GOT3 (cell line): ENCODE measurements around the gene ENOSF1.
"Not testable (repeated sequence)": the region's sequence is repeated elsewhere in the genome, so short reads cannot be mapped to it uniquely, and the experiment has no call there.

Experiments
- DNase-seq: peaks from one replicate; lab custom pipeline; 2025; ENCODE audit warnings: mixed read lengths; lab: John Stamatoyannopoulos, UW

ENOSF1 gene

DNA sequence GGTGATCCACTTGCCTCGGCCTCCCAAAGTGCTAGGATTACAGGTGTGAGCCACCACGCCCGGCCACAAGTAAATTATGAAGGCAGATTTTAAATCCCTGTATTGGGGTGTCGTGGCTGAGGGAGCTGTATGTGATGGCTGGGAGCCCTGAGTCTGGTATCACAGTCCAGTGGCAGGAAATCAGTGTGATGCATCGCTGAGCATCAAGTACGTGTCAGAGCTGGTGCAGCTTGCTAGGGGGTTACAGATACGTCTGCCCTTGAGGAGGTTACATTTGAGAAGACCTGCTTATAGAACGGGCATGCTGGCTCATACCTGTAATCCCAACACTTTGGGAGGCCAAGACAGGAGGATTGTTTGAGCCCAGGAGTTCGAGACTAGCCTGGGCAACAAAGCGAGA is 4.3 kb downstream of the ENOSF1 start:
- no peak for DNase-seq

DNA sequence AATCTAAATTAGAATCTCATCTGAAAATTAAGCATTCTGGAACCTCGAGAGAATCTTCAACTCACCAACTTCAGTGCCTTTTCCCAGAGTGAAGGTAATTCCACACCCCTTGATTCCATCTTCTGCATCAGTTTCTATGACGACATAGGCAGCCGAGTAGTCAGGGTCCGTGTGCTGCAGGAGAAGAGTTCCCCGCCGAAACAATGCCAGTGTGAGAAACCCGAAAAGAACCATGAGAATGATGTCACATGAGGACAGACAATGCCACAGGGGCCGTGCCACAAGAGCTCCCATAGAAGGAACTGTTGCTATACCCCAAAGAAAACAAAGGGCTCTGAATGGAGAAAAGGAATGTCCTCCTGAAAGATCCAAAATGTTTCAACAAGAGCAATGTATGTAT is 6.0 kb downstream of the ENOSF1 start:
- DNase-seq: no peak

DNA sequence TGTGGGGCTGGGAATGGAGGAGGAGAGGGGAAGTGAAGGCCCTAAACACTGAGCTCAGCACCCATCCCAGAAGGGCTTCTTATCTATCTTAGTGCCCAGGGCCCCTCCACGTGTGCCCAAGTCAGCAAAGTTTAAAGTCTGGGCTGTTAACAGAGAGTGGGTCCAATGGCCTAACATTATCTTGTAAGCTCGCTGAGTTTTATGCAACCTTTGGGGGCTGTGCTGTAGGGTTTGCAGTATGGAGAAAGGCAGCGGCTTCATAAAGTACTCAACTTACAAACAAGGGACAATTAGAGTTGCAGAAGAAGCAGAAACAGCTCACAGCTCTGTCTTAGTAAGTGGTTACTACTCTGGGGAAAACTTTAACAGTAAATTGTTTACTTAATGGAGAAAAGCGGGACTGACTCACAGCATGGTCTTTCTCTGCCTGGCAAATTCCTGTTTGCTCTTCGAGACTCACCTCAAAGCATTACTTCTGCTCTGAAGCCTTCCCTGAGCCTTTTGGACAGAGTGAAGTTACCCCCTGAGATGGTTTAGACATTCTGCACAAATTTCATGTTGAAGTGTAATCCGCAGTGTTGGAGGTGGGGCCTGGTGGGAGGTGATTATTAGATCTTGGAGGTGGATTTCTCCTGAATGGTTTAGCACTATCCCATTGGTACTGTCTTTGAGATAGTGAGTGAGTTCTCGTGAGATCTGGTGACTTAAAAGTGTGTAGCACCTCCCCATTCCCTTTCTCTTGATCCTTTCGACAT is 9.0 kb downstream of the ENOSF1 start:
- DNase-seq: no peak

DNA sequence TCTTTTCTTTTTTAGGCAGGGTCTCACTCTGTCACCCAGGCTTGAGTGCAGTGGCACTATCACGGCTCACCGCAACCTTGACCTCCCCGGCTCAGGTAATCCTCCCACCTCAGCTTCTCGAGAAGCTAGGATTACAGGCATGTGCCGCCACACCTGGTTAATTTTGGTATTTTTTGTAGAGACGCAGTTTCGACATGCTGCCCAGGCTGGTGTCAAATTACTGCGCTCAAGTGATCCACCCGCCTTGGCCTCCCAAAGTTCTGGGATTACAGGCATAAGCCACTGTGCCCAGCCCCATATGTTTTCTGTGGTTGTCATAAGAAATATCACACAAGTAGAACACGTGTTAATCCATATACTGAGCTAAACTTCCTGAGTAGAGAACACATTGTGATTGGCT is 14.6 kb downstream of the ENOSF1 start:
- no peak for DNase-seq

DNA sequence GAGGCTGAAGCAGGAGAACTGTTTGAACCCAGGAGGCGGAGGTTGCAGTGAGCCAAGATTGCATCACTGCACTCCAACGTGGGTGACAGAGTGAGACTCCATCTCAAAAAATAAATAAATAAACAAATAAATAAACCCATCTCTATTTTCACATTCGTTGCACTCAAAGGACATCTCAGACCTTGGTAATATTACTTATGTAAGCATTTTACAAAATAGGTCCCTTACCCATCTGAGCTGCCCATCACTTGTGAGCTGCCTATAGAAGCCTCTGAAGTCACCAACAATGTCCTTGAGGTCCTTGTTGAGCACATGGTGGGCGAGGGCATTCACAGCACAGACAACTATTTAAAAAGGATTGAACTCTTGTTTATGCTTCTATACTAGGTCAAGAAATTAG is 15.4 kb downstream of the ENOSF1 start:
- no peak for DNase-seq

DNA sequence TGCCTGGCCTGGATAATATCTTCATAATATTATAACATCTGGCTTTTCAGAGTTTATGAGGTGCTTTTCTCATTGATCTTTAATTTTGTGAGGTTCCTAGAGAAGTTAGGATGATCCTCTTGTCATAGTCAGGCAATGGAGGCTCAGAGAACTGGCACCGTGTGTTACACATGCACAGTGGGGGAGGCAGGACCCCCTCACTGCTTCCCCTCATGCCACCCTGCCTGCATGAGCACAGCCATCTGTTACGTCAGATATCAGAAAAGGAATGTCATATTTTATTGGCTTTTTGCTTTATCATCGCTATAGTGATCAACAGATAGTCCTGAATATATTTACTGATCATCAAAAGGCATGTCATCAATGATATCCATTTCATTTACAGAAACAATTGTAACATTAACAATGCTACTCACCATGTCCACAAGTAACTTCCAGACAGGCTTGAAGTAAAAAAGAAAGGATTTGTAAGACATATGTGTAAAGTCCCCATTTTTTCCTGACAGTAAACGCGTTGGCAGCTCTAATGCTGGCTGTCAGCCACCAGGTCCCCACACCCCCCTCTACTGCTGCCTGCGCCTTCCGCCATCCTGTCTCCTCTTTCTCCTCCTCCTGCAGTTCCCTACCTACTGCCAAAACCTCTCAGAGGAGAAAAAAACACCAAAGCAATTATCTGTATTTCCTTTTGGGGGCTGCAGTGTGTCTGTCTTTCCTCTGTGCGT is 18.8 kb downstream of the ENOSF1 start:
- no peak for DNase-seq

DNA sequence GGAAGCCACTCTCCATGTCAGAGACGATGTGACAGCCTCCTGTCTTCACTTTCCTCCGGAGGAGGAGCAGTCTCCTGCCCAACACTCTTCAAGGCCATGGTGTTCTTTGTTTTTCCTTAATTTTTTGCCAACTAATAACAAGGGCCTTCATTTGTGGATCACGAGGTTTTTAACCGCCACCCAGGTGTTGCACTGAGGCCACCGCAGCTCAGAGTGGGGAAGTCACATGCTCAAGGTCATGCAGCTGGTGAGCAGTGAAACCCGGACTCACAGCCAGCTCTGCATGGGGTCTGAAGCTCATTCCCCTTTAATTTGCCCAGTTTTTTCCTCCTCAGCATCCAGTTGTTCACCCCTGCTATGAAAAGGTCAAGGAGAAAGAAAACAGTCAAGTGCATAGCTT is 19.6 kb downstream of the ENOSF1 start:
- no peak for DNase-seq

DNA sequence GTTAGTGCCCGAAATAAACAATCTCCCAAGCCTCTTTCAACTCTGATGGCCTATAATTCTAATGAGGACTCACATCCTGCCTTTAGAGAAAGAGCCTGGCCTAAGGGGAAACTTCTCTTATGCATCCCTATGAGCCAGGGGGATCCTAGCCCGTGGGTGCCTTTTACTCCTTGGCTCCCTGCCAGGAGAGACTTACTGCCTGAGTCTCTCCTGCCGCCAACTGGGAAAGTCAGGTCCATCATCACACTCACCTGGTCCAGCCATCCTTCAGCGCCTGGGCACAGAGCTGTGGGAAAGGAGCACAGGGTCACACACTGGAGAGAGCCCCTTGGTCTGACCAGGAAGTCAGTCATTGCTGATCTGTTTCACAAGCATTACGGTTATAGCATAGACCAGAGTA is 24.1 kb downstream of the ENOSF1 start:
- no peak for DNase-seq

DNA sequence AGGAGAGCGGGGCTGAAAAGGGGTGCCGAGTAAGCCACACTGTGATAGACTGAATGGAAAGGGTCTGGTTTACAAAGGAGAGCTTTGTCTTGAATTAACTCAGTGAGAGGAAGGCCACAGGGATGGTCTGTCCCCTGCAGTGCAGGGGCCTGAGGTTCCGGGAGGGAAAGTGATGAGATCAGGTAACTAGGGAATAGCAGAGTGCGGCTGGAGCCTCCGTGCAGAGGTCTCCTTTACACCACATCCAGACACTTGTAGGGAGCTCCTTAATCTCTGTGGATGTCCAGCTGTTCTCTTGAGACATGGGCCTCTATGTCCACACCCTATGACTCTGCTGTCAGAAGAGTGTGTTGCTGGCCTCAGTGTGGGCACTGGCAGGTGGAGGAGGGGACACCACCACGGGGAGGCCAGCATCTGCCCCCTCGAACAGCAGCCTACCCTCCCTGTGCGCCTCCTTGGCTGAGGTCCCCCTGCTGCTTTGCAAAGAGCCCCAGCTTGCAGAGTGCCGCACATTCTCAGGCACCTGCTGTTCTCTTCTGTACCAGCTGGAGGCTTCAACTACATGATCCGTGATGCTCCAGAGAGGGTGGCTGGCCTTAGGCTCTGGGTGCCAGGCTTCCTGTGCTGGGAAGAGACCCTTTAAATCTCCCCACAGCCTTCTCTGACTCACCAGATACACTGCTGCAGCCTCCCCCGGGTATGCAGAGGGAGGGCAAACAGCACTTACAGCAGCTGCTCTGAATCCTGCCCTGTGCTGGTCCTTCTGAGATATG is 25.9 kb downstream of the ENOSF1 start:
- DNase-seq: no peak

DNA sequence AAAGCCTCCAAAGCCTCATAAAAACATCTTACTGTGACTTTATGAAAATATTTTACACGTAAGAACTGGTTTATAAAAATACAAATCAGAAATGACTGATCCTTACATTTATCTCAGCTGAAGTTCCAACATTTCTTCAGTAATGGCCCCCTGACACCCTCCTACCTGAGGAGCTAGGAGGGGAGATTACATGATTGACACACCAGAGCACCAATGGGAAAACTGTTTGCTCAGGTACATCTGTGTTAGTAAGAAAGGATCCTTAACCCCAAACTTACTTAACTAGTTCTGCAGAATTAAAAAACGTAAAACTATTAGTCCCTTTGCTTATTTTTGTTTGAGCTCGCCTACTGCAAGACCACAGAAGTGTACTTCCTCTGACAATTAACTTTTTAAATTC is 27.0 kb downstream of the ENOSF1 start:
- DNase-seq: no peak

DNA sequence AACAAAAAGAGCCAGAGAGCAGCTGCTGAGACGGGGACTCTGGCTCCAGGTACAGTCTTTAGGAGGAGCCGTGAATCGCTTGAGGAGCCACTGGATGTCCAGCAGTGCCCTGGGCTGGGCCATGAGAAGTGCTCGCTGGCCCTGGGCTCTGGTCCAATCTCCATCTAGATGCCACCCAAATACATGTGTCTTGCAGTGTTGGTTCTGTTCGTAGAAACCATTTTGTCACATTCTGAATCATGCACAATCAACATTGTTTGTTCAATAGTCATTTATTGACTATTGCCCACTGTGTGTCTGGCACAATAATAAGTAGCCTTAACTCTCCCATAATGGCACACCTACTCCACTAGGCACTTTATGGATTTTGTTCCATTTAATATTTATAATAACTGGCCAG is 28.9 kb downstream of the ENOSF1 start:
- DNase-seq: no peak

DNA sequence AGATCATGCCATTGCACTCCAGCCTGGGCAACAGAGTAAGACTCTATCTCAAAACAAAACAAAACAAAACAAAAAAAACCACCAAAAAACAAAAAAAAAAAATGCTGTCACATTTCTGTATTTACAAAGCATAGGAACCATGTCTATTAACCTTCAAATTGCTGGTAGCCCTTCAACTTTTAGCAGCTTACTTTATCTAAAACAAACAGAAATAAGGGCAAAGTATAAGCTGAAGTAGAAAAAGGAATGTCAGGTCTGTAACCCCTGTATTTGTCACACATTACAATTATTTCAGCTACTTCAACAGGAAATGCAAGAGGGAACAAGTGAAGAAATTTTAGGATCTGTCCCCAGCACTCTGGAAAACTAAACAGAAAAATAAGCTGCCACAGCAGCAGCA is 29.6 kb downstream of the ENOSF1 start:
- DNase-seq: no peak

DNA sequence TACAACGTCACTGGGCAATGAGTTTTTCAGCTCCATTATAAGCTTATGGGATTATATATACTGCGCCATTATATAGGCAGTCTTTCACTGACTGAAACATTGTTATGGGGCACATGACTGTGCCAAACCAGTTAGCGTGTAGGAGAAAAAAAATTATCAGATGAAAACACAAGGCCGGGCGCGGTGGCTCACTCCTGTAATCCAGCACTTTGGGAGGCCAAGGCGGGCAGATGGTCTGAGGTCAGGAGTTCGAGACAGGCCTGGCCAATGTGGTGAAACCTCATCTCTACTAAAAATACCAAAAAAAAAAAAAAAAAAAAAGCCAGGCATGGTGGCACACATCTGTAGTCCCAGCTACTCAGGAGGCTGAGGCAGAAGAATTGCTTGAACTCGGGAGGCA is 30.0 kb downstream of the ENOSF1 start:
- DNase-seq: not testable (repeated sequence)

DNA sequence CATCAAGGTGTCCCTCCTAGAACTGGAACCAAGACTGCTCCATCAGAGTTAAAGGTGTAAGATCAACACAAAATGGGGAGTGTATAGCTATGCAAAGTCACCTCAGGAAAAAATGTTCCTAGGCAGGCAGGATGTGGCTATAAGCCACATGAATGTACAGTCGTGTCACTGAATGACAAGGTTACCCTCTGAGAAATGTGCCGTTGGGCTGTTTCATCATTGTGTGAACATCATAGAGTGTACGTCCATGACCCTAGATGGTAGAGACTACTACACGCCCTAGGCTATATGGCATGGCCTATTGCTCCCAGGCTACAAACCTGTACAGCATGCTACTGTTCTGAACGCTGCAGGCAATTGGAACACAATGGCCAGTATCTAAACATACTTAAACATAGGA is 30.4 kb downstream of the ENOSF1 start:
- no peak for DNase-seq

DNA sequence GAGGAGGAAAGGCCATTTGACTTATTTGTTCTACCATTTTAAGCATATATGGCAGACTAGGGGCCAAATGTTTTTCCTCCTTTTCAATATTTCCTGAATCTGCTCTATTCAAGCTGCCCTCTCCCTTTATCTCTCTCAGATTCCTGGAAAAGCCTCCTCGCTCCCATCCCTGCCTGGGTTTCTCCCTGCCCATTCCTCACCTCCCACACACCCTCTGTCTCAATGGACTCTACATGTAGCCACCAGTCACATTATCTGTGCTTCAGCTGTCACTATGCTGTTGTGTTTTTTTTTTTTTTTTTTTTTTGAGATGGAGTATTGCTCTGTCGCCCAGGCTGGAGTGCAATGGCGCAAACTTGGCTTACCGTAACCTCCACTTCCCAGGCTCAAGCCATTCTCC is 32.0 kb downstream of the ENOSF1 start:
- DNase-seq: no peak

DNA sequence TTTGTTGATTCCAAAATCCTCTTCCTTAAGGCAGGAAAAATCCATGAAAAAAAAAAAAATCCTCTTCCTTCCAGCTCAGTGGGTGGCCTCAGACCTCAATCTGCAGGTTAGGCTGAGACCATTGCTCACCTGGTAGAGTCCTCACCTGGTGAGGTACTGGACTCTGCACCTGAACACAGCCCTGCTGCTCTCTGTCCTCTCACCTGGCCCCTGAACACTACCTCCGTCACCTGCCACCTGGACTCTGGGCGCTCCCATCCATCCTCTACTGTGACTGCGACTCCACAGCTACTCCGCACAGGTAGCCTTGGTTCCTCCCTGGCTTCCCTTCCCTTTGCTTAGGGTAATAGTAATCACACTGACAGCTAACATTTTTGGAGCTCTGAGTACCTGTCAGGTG is 32.9 kb downstream of the ENOSF1 start:
- no peak for DNase-seq

DNA sequence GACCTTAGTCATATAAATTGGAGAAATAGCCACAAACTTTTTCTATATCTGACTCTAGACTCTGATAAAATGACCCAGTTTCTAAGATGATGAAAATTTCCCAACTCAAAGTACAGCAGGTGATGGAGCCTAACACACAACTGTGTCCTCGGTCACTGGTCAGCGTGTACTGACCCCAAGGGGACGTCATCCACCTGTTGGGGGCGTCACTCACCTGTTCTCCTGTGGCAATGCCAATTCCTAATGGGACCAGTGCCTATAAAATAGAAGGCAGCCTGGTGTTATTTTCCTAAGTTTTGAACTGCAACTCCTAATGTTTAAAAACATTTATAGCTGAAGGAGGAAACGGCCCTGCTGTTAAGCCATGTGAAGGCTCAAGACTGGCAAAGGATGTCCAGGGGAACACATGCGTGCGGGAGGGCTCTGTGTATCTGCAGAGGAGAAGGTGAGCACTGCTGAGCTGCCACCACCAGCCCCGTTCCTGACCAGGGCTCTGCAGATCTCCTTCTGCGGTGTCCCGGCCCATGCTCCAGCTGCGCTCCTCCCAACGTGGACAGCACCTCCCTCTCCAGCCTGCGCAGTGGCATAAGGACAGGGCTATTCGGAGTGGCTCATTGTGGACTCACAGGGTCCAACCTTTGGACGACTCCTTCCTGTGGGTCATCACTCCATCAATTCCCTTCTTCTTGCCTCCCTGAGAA is 33.8 kb downstream of the ENOSF1 start:
- no peak for DNase-seq

DNA sequence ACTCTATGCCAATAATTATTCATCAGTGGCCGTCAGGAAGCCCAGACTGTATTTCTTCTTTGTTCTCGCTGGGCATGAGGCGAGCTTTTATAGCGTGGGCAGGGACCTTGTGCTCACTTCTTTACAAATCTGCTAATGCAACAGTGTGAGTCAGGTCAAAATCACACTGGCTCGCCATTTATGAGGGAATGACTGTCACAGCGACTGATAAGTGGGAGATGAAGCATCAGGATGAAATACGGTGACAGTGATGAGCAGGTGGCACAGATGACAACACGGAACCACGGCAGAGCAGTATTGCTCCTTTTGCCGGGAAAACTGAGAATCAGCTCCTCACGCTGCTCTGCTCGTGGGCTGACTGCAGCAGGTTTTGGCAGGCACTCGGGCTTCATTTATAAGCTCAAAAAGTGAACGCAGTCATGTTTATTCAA is 34.5 kb downstream of the ENOSF1 start:
- no peak for DNase-seq

DNA sequence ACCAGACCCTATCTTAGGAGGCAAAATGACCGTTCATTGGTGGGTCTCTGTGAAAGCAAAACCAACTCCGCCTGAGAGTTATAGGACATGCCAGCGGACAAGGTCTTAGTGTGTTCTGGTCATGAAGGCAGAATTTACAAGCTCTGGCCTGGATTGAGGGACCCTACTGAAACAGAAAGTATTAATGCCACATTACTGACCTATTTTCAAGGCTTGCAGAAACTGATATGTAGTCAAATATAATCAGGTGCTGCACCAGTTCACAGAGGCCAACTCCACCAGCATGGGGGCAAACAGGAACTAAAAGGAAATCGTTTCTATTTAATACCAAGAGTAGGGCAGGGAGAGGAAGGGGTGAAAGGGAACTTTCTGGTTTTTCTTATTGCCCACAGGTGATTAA is 35.3 kb downstream of the ENOSF1 start:
- no peak for DNase-seq

DNA sequence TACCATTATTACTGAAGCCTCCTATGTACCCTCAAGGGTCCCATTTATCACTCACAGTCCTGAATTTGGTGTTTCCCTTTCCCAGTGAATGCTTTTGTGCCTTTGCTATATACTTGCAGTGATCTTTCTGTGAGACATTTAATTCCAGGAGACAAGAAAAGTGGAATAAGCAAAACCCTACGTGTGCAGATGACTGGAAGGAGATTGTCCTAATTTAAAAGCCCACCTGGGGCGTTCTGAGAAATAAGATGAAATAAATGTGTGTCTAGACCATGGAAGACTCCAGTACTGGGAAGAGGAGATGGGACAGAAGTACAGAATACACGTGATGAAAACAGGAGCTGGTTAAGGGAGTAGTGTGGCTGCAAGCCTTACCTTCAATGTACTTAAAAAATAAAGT is 35.7 kb downstream of the ENOSF1 start:
- no peak for DNase-seq

DNA sequence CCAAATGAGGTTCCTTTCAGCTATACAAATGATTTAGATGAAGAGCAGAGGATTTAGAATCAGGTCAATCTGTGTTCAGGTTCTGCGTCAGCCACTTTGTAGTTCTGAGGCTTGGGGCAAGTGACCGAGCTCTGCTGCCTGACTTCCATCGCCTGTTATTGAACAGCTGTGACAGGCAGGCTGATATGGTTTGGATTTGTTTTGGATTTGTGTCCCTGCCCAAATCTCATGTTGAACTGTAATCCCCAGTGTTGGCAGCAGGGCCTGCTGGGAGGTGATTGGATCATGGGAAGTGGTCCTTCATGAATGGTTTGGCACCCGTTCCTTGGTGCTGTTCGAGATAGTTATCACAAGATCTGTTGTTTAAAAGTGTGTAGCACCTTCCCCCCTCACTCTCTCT is 36.4 kb downstream of the ENOSF1 start:
- no peak for DNase-seq

DNA sequence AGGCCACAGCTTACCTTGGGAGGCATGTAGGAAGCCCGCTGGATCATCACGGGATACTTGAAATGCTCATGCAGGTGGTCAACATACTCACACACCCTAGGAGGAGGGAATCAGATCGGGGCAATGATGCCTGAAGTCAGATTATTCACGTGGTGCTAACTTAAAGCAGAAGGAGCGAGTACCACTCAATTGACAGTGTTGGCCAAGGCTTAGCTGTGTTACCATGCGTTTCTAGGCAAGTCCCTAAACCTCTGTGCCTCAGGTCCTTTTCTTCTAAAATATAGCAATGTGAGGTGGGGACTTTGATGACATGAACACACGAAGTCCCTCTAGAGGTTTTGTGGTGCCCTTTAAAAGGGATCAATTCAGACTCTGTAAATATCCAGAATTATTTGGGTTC is 37.1 kb downstream of the ENOSF1 start:
- DNase-seq: no peak
